Pancreas (tissue), 10 donors: ENCODE results near the gene SAMD8. TPM values are rescaled to one million over a fixed set of nuclear protein-coding genes. Genes with fewer than 3 reads are reported as not detected.
"Not testable (repeated sequence)": the region's sequence is repeated elsewhere in the genome, so short reads cannot be mapped to it uniquely, and the experiment has no call there.

ENCODE experiments used
- ATAC-seq, 4 donors: fragments of 200-7000 bp; cut with Tn5 transposase; one replicate each; pipeline versions ENCODE4 v1.8.0 to v1.9.1; 2020; ENCODE audit warnings: mild to moderate bottlenecking in 4 of 4, moderate library complexity in 4 of 4
- DNase-seq, 6 donors: peaks; one replicate each; pipeline ENCODE4 v3.0.0-alpha.2; 2020
- FAIRE-seq: peaks from 2 replicates; lab custom pipeline; 2012; peaks lifted over from hg19 to GRCh38; lab: Jason Lieb, UNC
- H3K27ac ChIP-seq, 4 donors: fragments of 200-600 bp; sonication (generic); 1 replicate in 3 of 4; 2 replicates in 1 of 4; pipeline versions ENCODE4 v1.5.0 to v1.8.0; 2020
- H3K27me3 ChIP-seq, 4 donors: fragments of 200-600 bp; one replicate each; pipeline ENCODE4 v1.8.0; 2021
- H3K36me3 ChIP-seq, 3 donors: fragments of 200-600 bp; sonication (generic) in 1 of 3; one replicate each; pipeline versions ENCODE4 v1.5.0 to v1.8.0; 2020 to 2021
- H3K4me1 ChIP-seq, 3 donors: fragments of 200-600 bp; one replicate each; pipeline ENCODE4 v1.8.0; 2021
- H3K4me3 ChIP-seq, 4 donors: fragments of 200-600 bp; sonication (generic) in 2 of 4; one replicate each; pipeline versions ENCODE4 v1.5.0 to v1.8.0; 2020 to 2021
- H3K9me3 ChIP-seq, 4 donors: fragments of 200-600 bp; one replicate each; pipeline ENCODE4 v1.8.0; 2021
- WGBS, 2 donors: extraction: QIAGEN DNeasy Blood & Tissue Kit; methylation state at CpG; one replicate each; pipeline ENCODE4 v1.1.7; 2013; 5-methylcytosine and 5-hydroxymethylcytosine counted together
- intact Hi-C, 3 donors: fragments of 100-400 bp; cut with DNase I; formaldehyde crosslinking; loops; one replicate each; pipeline versions ENCODE4 v1.11.1 to v1.14.2; 2022
- polyA plus RNA-seq, 2 donors: library from polyadenylated mRNA; stranded (reverse); fragments of 200-250 nt; gene quantifications; one replicate each; pipeline ENCODE4 v1.2.3, GENCODE V29; 2013
- total RNA-seq, 6 donors: library from RNA; stranded (reverse); fragmentation: NEBNext Ultra II Directional in 4 of 6; extraction: Animal tissue kit (Norgen Biotek cat#: 25700) in 4 of 6; gene quantifications; one replicate each; pipeline versions ENCODE4 v1.2.1 to v1.2.4, GENCODE V29; 2021 to 2023
- TF ChIP-seq, protein P1 (sequence below), 4 donors: fragments of 200-600 bp; sonication (generic) in 3 of 4; IDR thresholded peaks; one replicate each; pipeline versions ENCODE4 v1.5.0 to v1.8.0; 2021; ENCODE audit warnings: antibody characterized with exemption in 4 of 4
- donor health status: healthy with polysubstance abuse.
- donor health status: DM: no; HTN: no; CAD: no; lungs with moderate emphysema.
- donor health status: DM: no; HTN: no; CAD: no.
- donor health status: control.
- donor health status: control.
- donor health status: Bipolar disorder and iron deficiency.
- donor health status: DM: yes; HTN: yes; CAD: no.
- donor health status: DM: no; HTN: no; CAD: no.
- donor health status: DM: no; HTN: no; CAD: no.
- donor health status: DM: yes; HTN: yes; CAD: no.

The SAMD8 gene
- total and polyA plus RNA-seq, 8 donors: 2.1 to 10.1 (median 6.2) TPM

GRCh38 chr10:75117995-75118394 lies 6.5 kb downstream of the SAMD8 start:
- 87 to 89% methylated on average over 3 of the region's 3 CpGs for WGBS, 2 donors
- Histone ChIP-seq H3K9me3 (no peaks in the 10 kb centered on the region), H3K27me3 (no peaks in the 10 kb centered on the region), H3K4me1 (peaks cover 0 to under 1% (median under 1%) of the 10 kb centered on the region in 3 donors), H3K4me3 (no peak overlapping the region), H3K36me3 (no peaks in the 10 kb centered on the region), H3K27ac (no peak overlapping the region)
- ATAC-seq (no peak), DNase-seq (no peak), FAIRE-seq (no peak)
- intact Hi-C loops: no loop called here
- TF ChIP-seq, protein P1, sequence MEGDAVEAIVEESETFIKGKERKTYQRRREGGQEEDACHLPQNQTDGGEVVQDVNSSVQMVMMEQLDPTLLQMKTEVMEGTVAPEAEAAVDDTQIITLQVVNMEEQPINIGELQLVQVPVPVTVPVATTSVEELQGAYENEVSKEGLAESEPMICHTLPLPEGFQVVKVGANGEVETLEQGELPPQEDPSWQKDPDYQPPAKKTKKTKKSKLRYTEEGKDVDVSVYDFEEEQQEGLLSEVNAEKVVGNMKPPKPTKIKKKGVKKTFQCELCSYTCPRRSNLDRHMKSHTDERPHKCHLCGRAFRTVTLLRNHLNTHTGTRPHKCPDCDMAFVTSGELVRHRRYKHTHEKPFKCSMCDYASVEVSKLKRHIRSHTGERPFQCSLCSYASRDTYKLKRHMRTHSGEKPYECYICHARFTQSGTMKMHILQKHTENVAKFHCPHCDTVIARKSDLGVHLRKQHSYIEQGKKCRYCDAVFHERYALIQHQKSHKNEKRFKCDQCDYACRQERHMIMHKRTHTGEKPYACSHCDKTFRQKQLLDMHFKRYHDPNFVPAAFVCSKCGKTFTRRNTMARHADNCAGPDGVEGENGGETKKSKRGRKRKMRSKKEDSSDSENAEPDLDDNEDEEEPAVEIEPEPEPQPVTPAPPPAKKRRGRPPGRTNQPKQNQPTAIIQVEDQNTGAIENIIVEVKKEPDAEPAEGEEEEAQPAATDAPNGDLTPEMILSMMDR (IDR thresholded peaks at IDR 0.05): no peak

DNA sequence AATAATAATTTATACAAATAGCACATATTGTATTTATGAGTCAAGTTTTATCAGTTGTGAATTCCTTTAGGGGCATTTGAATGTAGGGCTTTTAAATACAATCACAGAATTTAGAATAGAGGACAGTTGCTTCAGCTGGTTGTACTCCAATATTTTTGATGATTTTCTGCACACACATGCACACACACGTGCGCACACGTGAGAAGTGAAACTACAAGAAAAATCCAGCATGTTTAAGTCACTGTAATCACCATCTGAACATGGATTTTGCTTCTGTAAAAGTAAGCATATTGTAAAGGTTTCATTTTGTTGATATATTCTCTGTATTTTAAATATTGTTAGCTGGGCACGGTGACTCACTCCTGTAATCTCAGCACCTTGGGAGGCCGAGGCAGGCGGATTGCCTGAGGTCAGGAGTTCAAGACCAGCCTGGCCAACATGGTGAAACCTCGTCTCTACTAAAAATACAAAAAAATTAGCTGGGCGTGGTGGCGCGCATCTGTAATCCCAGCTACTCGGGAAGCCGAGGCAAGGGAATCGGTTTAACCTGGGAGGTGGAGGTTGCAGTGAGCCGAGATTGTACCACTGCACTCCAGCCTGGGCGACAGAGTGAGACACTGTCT lies 8.1 kb downstream of the SAMD8 start:
- FAIRE-seq, ATAC-seq, H3K4me1 ChIP-seq, H3K36me3 ChIP-seq, H3K27ac ChIP-seq, H3K9me3 ChIP-seq, H3K27me3 ChIP-seq, intact Hi-C loops, H3K4me3 ChIP-seq, DNase-seq: not testable (repeated sequence)
- WGBS, 2 donors: 91 to 94% methylated on average over 15 of the region's 15 CpGs

DNA sequence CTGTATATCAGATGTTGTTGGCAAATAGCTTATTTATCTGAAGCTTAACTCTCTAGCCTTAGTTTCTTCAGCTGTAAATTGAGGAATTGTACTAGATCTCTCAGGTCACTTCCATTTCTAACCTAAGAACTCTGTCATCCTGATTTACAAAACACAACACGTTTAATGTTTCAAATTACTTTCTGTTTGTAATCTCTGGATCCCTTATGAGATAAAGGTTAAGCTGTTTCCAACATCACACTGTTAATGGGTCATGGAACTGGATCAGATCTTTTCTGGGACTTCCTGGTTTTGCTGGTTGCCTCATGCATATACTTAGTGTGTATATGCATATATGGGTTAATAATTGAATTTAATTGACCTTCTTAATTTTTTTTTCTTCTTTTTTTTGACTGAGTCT lies 9.9 kb downstream of the SAMD8 start:
- H3K4me1 ChIP-seq: no peaks in the 10 kb centered on the region
- DNase-seq: no peak
- FAIRE-seq: no peak
- peak in 1 of 4 donors; percentile 39 for ATAC-seq
- H3K9me3 ChIP-seq: no peaks in the 10 kb centered on the region
- intact Hi-C loops: no loop called here
- 12 to 13% methylated on average over 1 of the region's 1 CpG for WGBS, 2 donors
- H3K27me3 ChIP-seq: no peaks in the 10 kb centered on the region
- no peaks in the 10 kb centered on the region for H3K36me3 ChIP-seq
- TF ChIP-seq, protein P1 (IDR thresholded peaks at IDR 0.05): no peak
- no peak overlapping the region for H3K4me3 ChIP-seq
- H3K27ac ChIP-seq: no peak overlapping the region

DNA sequence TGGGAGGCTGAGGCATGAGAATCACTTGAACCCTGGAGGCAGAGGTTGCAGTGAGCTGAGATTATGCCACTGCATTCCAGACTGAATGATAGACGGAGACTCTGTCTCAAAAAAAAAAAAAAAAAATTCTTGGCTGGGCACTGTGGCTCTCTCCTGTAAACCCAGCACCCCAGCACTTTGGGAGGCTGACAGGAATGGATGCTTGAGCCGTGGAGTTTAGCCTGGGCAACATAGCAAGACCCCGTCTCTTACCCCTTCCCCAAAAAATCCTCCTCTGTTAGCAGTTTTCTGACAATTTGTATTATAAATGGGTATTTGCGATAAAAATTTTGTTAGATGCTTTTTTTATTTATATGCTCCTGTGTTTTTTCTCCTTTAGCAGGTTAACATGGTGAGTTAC lies 11.0 kb downstream of the SAMD8 start:
- Histone ChIP-seq H3K36me3 (no peaks in the 10 kb centered on the region), H3K4me3 (no peak overlapping the region), H3K27ac (no peak overlapping the region), H3K27me3 (no peaks in the 10 kb centered on the region), H3K4me1 (no peaks in the 10 kb centered on the region), H3K9me3 (no peaks in the 10 kb centered on the region)
- intact Hi-C loops: no loop called here
- 96% methylated on average over 4 of the region's 4 CpGs for WGBS, 2 donors
- TF ChIP-seq, protein P1 (IDR thresholded peaks at IDR 0.05): no peak
- no peak for FAIRE-seq
- DNase-seq: no peak
- ATAC-seq: no peak

- Histone ChIP-seq H3K9me3 (no peaks in the 10 kb centered on the region), H3K27ac (no peak overlapping the region), H3K36me3 (no peaks in the 10 kb centered on the region), H3K27me3 (no peaks in the 10 kb centered on the region), H3K4me1 (no peaks in the 10 kb centered on the region), H3K4me3 (no peak overlapping the region)
- intact Hi-C loops: no loop called here
- FAIRE-seq (no peak), ATAC-seq (no peak), DNase-seq (no peak)
- WGBS, 2 donors: 91 to 98% methylated on average over 3 to 4 of the region's 4 CpGs
- TF ChIP-seq, protein P1 (IDR thresholded peaks at IDR 0.05): no peak
Measured at GRCh38 chr10:75123088-75123682, 11.7 kb downstream of the SAMD8 start.
